Vagina (tissue), 2 donors: ENCODE results near the gene C1QTNF5.

ENCODE experiments used
- POLR2A ChIP-seq, 2 donors: fragments of 450-650 bp; IDR thresholded peaks; one replicate each; pipeline ENCODE4 v1.6.1; 2017; ENCODE audit warnings: antibody characterized with exemption in 2 of 2, mild to moderate bottlenecking in 2 of 2, moderate library complexity in 2 of 2
- TF ChIP-seq, protein P1 (sequence below), 3 experiments: fragments of 450-650 bp in 2 of 3; fragments of 200-600 bp in 1 of 3; sonication (generic) in 1 of 3; IDR thresholded peaks; one replicate each; pipeline ENCODE4 v1.5.1; 2017 to 2019; ENCODE audit warnings: antibody characterized with exemption in 3 of 3, mild to moderate bottlenecking in 2 of 3, moderate library complexity in 2 of 3

DNA sequence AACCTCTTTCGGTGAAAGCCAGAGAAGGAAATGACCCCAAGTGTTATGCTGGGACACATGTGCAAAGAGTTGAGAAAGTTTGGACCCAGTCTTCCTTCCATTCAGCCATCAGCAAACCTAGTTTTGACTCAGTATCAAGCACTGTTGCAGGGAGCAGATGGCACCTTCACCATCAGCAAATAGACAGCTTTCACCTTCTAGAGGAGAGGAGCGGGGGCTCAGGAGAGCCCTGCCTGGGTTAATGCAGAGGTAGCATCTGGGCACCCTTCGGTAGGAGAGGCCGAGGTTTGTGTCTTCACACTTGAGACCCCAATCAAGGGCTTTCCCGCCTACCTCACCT is 22.0 kb upstream of the C1QTNF5 start:
- TF ChIP-seq, protein P1, sequence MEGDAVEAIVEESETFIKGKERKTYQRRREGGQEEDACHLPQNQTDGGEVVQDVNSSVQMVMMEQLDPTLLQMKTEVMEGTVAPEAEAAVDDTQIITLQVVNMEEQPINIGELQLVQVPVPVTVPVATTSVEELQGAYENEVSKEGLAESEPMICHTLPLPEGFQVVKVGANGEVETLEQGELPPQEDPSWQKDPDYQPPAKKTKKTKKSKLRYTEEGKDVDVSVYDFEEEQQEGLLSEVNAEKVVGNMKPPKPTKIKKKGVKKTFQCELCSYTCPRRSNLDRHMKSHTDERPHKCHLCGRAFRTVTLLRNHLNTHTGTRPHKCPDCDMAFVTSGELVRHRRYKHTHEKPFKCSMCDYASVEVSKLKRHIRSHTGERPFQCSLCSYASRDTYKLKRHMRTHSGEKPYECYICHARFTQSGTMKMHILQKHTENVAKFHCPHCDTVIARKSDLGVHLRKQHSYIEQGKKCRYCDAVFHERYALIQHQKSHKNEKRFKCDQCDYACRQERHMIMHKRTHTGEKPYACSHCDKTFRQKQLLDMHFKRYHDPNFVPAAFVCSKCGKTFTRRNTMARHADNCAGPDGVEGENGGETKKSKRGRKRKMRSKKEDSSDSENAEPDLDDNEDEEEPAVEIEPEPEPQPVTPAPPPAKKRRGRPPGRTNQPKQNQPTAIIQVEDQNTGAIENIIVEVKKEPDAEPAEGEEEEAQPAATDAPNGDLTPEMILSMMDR (IDR thresholded peaks at IDR 0.05), result no peak
- no peak for TF ChIP-seq POLR2A (IDR thresholded peaks at IDR 0.05)
